Endothelial cell of umbilical vein (primary cell): Measurements from ENCODE around the gene ANKRD34A. TPM values are rescaled to one million over a fixed set of nuclear protein-coding genes. Genes with fewer than 3 reads are reported as not detected.

Experiments used
- BruUV-seq: library from RNA; stranded (reverse); fragments of 400-500 nt; replicated peaks from 2 replicates; lab custom pipeline; 2021; lab: Mats Ljungman, UMichigan
- CTCF ChIA-PET: fragments of 300-600, 350-600 bp; sonication (Branson Sonifier 250); formaldehyde crosslinking; loops from one replicate; lab custom pipeline; 2021; ENCODE audit warnings: antibody characterized with exemption, inconsistent platforms; lab: Charles Lee
- POLR2A ChIA-PET: fragments of 300-600, 350-600 bp; sonication (Branson Sonifier 250); formaldehyde crosslinking; loops from one replicate; lab custom pipeline; 2021; ENCODE audit warnings: antibody characterized with exemption, inconsistent platforms; lab: Charles Lee
- DNase-seq: peaks from one replicate; pipeline ENCODE4 v3.0.0-alpha.2; 2011; ENCODE audit warnings: low read depth, low spot score
- FAIRE-seq: peaks from 2 replicates; lab custom pipeline; 2011; peaks lifted over from hg19 to GRCh38; lab: Jason Lieb, UNC
- H2AFZ ChIP-seq: 2 replicates; pipeline ENCODE4 v1.6.0; 2012; ENCODE audit warnings: low read depth, low read length, control low read depth, inconsistent platforms
- H3K27ac ChIP-seq: 2 replicates; pipeline ENCODE4 v1.5.1; 2011; ENCODE audit warnings: low read depth, mild to moderate bottlenecking, control low read depth, low read length, moderate library complexity; ENCODE audit not compliant: insufficient read depth
- H3K27me3 ChIP-seq, 2 experiments: 2 replicates each; pipeline versions ENCODE4 v1.6.0 to v1.6.1; 2011; ENCODE audit warnings: low read length in 2 of 2, mixed read lengths in 1 of 2; ENCODE audit not compliant: control insufficient read depth in 2 of 2, insufficient read depth in 2 of 2
- H3K36me3 ChIP-seq, 2 experiments: 2 replicates in 1 of 2; 3 replicates in 1 of 2; pipeline ENCODE4 v1.5.1; 2011; ENCODE audit warnings: low read length in 2 of 2, mild to moderate bottlenecking in 1 of 2, moderate library complexity in 1 of 2; ENCODE audit not compliant: control insufficient read depth in 2 of 2, insufficient read depth in 2 of 2; ENCODE audit errors: extremely low read depth in 1 of 2
- H3K4me1 ChIP-seq: 3 replicates; pipeline ENCODE4 v1.5.1; 2011; ENCODE audit warnings: mild to moderate bottlenecking, low read length; ENCODE audit not compliant: control insufficient read depth, insufficient read depth; ENCODE audit errors: extremely low read depth
- H3K4me2 ChIP-seq: 2 replicates; pipeline ENCODE4 v1.6.1; 2011; ENCODE audit warnings: low read length, control low read depth, mixed read lengths; ENCODE audit not compliant: insufficient read depth
- H3K4me3 ChIP-seq, 3 experiments: fragments of 200-600 bp in 1 of 3; sonication (generic), shearing (Covaris generic) in 1 of 3; replicated peaks in 1 of 3; 2 replicates each; pipeline ENCODE4 v1.5.1; 2011 to 2016; ENCODE audit warnings: control low read depth in 3 of 3, low read length in 3 of 3, mild to moderate bottlenecking in 2 of 3, inconsistent platforms in 1 of 3, low read depth in 1 of 3, moderate library complexity in 1 of 3; ENCODE audit not compliant: insufficient read depth in 1 of 3
- H3K79me2 ChIP-seq: 2 replicates; pipeline ENCODE4 v1.6.0; 2012; ENCODE audit warnings: low read length, inconsistent platforms; ENCODE audit not compliant: control insufficient read depth, insufficient read depth
- H3K9ac ChIP-seq: replicated peaks from 2 replicates; pipeline ENCODE3; 2011; ENCODE audit warnings: low read length, control low read depth; ENCODE audit not compliant: insufficient read depth; ENCODE audit errors: extremely low read depth
- H3K9me1 ChIP-seq: replicated peaks from 3 replicates; pipeline ENCODE4 v1.6.0; 2011; ENCODE audit warnings: mild to moderate bottlenecking, low read length; ENCODE audit not compliant: control insufficient read depth, insufficient read depth; ENCODE audit errors: extremely low read depth
- H3K9me3 ChIP-seq: replicated peaks from 2 replicates; pipeline ENCODE4 v1.5.1; 2012; ENCODE audit warnings: low read length, inconsistent platforms; ENCODE audit not compliant: control insufficient read depth, insufficient read depth
- H4K20me1 ChIP-seq: replicated peaks from 2 replicates; pipeline ENCODE3; 2011; ENCODE audit warnings: mild to moderate bottlenecking, low read length; ENCODE audit not compliant: control insufficient read depth, insufficient read depth; ENCODE audit errors: extremely low read depth
- EZH2 ChIP-seq: IDR thresholded peaks from 2 replicates; pipeline ENCODE4 v1.6.1; 2012; ENCODE audit warnings: borderline replicate concordance, low read depth, mild to moderate bottlenecking, moderate library complexity, low read length, inconsistent platforms; ENCODE audit not compliant: severe bottlenecking
- FOS ChIP-seq: IDR thresholded peaks from 2 replicates; pipeline ENCODE4 v1.6.1; 2011; ENCODE audit warnings: mild to moderate bottlenecking, low read length, moderate library complexity, borderline replicate concordance; ENCODE audit not compliant: insufficient read depth
- GATA2 ChIP-seq: IDR thresholded peaks from 2 replicates; pipeline ENCODE4 v1.7.0; 2011; ENCODE audit warnings: low read depth, mild to moderate bottlenecking, moderate library complexity, mixed read lengths, low read length; ENCODE audit not compliant: insufficient read length, insufficient read depth
- JUN ChIP-seq: IDR thresholded peaks from 2 replicates; pipeline ENCODE4 v1.6.1; 2011; ENCODE audit warnings: borderline replicate concordance, low read depth; ENCODE audit not compliant: insufficient read length, insufficient read depth
- MYC ChIP-seq: IDR thresholded peaks from one replicate; pipeline ENCODE4 v1.6.1; 2011; ENCODE audit warnings: mild to moderate bottlenecking, low read depth, low read length
- POLR2A ChIP-seq: IDR thresholded peaks from 2 replicates; pipeline ENCODE4 v1.6.1; 2012; ENCODE audit warnings: low read depth, mild to moderate bottlenecking, control low read depth, low read length
- POLR2AphosphoS5 ChIP-seq: IDR thresholded peaks from 2 replicates; pipeline ENCODE4 v1.6.1; 2012; ENCODE audit warnings: low read depth, mild to moderate bottlenecking, control low read depth, low read length, moderate library complexity; ENCODE audit not compliant: insufficient read depth
- dilution Hi-C: fragments of 300-500 bp; cut with MboI; formaldehyde crosslinking; loops from one replicate; pipeline ENCODE4 v1.15.0; 2019; ENCODE audit warnings: low sequenced_read_pairs; ENCODE audit not compliant: extremely low pct_ligation_motif_present
- intact Hi-C: fragments of 100-400 bp; cut with micrococcal nuclease; formaldehyde crosslinking; loops from one replicate; pipeline ENCODE4 v1.10.0; 2022
- polyA plus RNA-seq, 4 experiments: library from polyadenylated mRNA; depleted of rRNA in 3 of 4; stranded (reverse) in 3 of 4; unstranded in 1 of 4; fragments of >200 nt; gene quantifications; 2 replicates each; pipeline versions ENCODE4 v1.2.1 to v1.2.3, GENCODE V29; 2011 to 2012; ENCODE audit warnings: missing spikeins in 1 of 4
- total RNA-seq: library from RNA; stranded (reverse); gene quantifications from 2 replicates; pipeline ENCODE4 v1.2.3, GENCODE V29; 2021
- TF ChIP-seq, protein P1 (sequence below), 2 donors: IDR thresholded peaks; 1 replicate in 1 of 2; 2 replicates in 1 of 2; pipeline ENCODE4 v1.5.1; 2011; ENCODE audit warnings: low read length in 2 of 2, mild to moderate bottlenecking in 2 of 2, moderate library complexity in 2 of 2, control low read depth in 1 of 2, inconsistent platforms in 1 of 2, low read depth in 1 of 2; ENCODE audit not compliant: insufficient read depth in 1 of 2; ENCODE audit errors: extremely low read depth in 1 of 2
- TF ChIP-seq, protein P2 (sequence below): IDR thresholded peaks from 2 replicates; pipeline ENCODE4 v1.6.1; 2011; ENCODE audit not compliant: insufficient read depth, insufficient read length

The ANKRD34A gene
- total and polyA plus RNA-seq, 2 donors (not counting 3 experiments of a cell fraction or from before 2014, with no cell fraction given), result 0.24 to 0.43 TPM

DNA sequence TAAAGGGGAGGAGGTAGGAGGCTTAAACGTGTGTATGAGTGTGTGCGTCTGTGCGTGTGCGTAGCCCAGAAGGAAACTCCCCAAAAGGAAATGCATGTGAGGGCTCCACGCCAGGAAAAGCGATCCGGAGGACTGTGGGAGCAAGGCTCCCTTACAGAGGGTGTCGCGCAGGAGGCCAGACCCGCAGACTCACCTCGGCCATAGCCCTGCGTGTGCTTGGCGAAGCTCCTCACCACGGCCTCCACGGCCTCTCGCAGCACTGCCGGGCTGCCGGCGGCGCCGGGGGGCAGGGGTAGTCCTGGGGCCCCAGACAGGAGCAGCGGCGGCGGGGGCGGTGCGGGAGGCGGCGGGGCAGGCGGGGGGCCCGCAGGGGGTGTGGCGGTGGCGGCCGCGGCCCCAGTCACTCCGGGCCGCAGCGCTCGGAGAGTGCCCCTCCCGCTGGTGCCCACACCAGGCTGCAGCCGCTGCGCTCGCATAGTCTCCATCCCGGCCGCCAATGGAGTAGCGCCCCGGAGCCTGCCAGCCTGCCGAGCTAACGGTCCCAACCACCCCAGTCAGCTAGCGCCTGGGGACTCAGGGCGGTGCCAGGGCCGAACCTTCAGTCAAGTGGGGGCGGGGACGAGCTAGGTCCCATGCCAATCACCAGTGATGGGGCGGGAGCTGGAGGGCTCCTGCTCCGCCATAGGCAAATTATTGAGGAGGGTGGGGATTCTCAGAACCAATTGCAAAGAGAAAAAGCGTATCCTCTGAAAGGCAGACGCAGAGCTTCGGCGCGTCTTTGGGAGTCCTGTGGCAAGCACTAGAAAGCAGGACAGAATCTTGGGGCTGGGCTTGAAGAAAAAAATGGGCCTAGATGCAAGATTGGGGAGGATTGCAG is 6.7 kb downstream of the ANKRD34A start, which contains the start of gene LIX1L:
LIX1L (minus strand) TSS at position 575 of the 877 bp plus-strand sequence; CDS start at position 485, 90 bp downstream.
- Histone ChIP-seq H4K20me1 (no peaks in the 10 kb centered on the region), H3K9me3 (no peaks in the 10 kb centered on the region), H3K36me3 (no peaks in the 10 kb centered on the region), H3K4me1 (peaks cover 50% of the 10 kb centered on the region), H3K27ac (peak within 1 kb of the TSS; percentile 96), H3K79me2 (peaks cover 45% of the 10 kb centered on the region), H3K9ac (peak within 1 kb of the TSS; percentile 86), H3K27me3 (no peaks in the 10 kb centered on the region), H3K4me2 (peak within 1 kb of the TSS; percentile 94), H3K9me1 (no peaks in the 10 kb centered on the region), H2AFZ (peak within 1 kb of the TSS; percentile 78), H3K4me3 (peak within 1 kb of the TSS; percentile 71 to 87 (median 74))
- dilution Hi-C loops (no loop called here), intact Hi-C loops (loop anchor here (1.0 to 5.0 kb wide), 4 partner anchors 30 to 98 kb away; partner anchors contain the start of genes PEX11B, PIAS3 and RBM8A)
- peak; percentile 97 for DNase-seq
- TF ChIP-seq MYC (peak; percentile 56), FOS (no peak), POLR2A (peak; percentile 98), JUN (no peak), EZH2 (no peak), POLR2AphosphoS5 (peak; percentile 92), GATA2 (no peak)
- TF ChIP-seq, protein P1, sequence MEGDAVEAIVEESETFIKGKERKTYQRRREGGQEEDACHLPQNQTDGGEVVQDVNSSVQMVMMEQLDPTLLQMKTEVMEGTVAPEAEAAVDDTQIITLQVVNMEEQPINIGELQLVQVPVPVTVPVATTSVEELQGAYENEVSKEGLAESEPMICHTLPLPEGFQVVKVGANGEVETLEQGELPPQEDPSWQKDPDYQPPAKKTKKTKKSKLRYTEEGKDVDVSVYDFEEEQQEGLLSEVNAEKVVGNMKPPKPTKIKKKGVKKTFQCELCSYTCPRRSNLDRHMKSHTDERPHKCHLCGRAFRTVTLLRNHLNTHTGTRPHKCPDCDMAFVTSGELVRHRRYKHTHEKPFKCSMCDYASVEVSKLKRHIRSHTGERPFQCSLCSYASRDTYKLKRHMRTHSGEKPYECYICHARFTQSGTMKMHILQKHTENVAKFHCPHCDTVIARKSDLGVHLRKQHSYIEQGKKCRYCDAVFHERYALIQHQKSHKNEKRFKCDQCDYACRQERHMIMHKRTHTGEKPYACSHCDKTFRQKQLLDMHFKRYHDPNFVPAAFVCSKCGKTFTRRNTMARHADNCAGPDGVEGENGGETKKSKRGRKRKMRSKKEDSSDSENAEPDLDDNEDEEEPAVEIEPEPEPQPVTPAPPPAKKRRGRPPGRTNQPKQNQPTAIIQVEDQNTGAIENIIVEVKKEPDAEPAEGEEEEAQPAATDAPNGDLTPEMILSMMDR (IDR thresholded peaks at IDR 0.05; ENCODE audit: extremely low read depth in 1 of 2, insufficient read depth in 1 of 2, low read depth in 1 of 2, low read length in 2 of 2), result no peak
- TF ChIP-seq, protein P2, sequence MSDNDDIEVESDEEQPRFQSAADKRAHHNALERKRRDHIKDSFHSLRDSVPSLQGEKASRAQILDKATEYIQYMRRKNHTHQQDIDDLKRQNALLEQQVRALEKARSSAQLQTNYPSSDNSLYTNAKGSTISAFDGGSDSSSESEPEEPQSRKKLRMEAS, result no peak
- FAIRE-seq, result peak; percentile 92
- BruUV-seq, result no TSS peak
- POLR2A ChIA-PET, result interaction anchor here (1.0 to 2.0 kb wide), 5 partner anchors 22 to 99 kb away, joined by 3 to 11 read pairs (median 3); partner anchors contain the start of genes PEX11B, PIAS3 and RBM8A
- CTCF ChIA-PET, result interaction anchor here (0.7 to 2.7 kb wide), 12 partner anchors 8 to 111 kb away, joined by 3 to 22 read pairs (median 6); partner anchors contain the start of genes NUDT17, PEX11B, RBM8A and TXNIP
